ENCODE results near the gene MBOAT1. TPM values are rescaled to one million over a fixed set of nuclear protein-coding genes. Genes with fewer than 3 reads are reported as not detected.

MBOAT1 gene
- polyA plus RNA-seq, 1 of the 3 experiments (the other 2 are of a cell fraction): 3.0 TPM

- TF ChIP-seq, protein P1, sequence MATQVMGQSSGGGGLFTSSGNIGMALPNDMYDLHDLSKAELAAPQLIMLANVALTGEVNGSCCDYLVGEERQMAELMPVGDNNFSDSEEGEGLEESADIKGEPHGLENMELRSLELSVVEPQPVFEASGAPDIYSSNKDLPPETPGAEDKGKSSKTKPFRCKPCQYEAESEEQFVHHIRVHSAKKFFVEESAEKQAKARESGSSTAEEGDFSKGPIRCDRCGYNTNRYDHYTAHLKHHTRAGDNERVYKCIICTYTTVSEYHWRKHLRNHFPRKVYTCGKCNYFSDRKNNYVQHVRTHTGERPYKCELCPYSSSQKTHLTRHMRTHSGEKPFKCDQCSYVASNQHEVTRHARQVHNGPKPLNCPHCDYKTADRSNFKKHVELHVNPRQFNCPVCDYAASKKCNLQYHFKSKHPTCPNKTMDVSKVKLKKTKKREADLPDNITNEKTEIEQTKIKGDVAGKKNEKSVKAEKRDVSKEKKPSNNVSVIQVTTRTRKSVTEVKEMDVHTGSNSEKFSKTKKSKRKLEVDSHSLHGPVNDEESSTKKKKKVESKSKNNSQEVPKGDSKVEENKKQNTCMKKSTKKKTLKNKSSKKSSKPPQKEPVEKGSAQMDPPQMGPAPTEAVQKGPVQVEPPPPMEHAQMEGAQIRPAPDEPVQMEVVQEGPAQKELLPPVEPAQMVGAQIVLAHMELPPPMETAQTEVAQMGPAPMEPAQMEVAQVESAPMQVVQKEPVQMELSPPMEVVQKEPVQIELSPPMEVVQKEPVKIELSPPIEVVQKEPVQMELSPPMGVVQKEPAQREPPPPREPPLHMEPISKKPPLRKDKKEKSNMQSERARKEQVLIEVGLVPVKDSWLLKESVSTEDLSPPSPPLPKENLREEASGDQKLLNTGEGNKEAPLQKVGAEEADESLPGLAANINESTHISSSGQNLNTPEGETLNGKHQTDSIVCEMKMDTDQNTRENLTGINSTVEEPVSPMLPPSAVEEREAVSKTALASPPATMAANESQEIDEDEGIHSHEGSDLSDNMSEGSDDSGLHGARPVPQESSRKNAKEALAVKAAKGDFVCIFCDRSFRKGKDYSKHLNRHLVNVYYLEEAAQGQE (IDR thresholded peaks at IDR 0.05; ENCODE audit: low read depth, low read length): no peak
These were observed 25.6 kb upstream of the MBOAT1 start (continued) for GRCh38 chr6:20237677-20238460.

DNA sequence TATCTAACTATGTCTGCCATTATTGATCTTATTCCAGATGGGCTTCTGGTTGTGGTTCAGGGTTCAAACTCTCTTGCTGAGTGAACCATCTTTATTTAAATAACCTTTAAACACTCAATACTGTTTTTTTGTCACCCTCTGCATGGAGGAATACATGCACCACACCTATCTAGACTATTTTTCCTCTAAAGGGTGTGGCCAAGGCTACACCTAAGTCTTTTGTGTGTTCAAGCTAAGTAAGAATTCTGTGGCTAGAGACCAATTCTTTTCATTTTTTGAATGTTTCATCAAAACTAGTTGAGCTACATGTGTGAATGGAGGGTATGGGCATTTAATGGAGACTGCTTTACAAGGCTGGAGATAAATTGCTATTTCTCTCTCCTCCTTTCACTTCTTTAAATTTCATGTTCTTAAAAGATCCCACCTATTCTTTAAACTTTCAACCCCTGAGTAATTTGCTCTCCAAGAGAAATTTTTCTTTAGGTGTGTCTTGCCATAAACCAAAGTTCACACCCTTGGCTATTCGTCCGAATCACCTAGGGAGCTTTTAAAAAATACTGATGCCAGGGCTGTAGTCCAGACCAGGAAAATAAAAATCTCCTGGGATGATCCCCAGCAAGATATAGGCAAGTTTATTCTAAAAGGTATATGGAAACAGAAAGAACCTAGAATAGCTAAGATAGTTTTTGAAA lies 24.8 kb upstream of the MBOAT1 start:
- Histone ChIP-seq H2AFZ (ENCODE audit: low read depth) (no peak overlapping the region), H3K9ac (no peak overlapping the region), H3K4me2 (no peak overlapping the region), H4K20me1 (ENCODE audit: insufficient read depth) (no peaks in the 10 kb centered on the region), H3F3A (replicated peaks; ENCODE audit: insufficient read depth) (no peaks in the 10 kb centered on the region), H3K27me3 (ENCODE audit: insufficient read depth) (no peaks in the 10 kb centered on the region), H3K36me3 (replicated peaks in 1 of 2; ENCODE audit: control insufficient read depth in 1 of 2, insufficient read depth in 2 of 2, low read length in 1 of 2) (no peaks in the 10 kb centered on the region), H3K79me2 (ENCODE audit: insufficient read depth) (no peaks in the 10 kb centered on the region), H3K27ac (ENCODE audit: low read depth in 2 of 2, low read length in 1 of 2) (no peak overlapping the region), H3K9me3 (no peaks in the 10 kb centered on the region), H3K4me3 (ENCODE audit: low read depth in 2 of 2, low read length in 1 of 2) (no peak overlapping the region), H3K4me1 (ENCODE audit: control insufficient read depth in 1 of 2, insufficient read depth in 2 of 2, low read depth in 1 of 2, low read length in 1 of 2) (no peaks in the 10 kb centered on the region), H3K9me2 (no peaks in the 10 kb centered on the region)
- WGBS (ENCODE audit: low lambda C conversion rate): 84% methylated on average over 2 of the region's 2 CpGs
- no peak for DNase-seq
- no peak for TF ChIP-seq GABPA (IDR thresholded peaks at IDR 0.05; ENCODE audit: low read depth)
- no peak for TF ChIP-seq TCF12 (IDR thresholded peaks at IDR 0.05)
- no peak for TF ChIP-seq CHD2 (IDR thresholded peaks at IDR 0.05; ENCODE audit: low read length, partially characterized antibody)
- TF ChIP-seq ZBTB33 (IDR thresholded peaks at IDR 0.05; ENCODE audit: borderline replicate concordance, low read depth): no peak
- no peak for TF ChIP-seq EP300 (IDR thresholded peaks at IDR 0.05; ENCODE audit: borderline replicate concordance in 1 of 2, low read depth in 1 of 2, low read length in 1 of 2)
- TF ChIP-seq RFX5 (IDR thresholded peaks at IDR 0.05; ENCODE audit: low read length): no peak
- TF ChIP-seq, protein P1 (IDR thresholded peaks at IDR 0.05; ENCODE audit: low read depth, low read length): no peak
- TF ChIP-seq NRF1 (IDR thresholded peaks at IDR 0.05; ENCODE audit: low read depth, low read length): no peak
- TF ChIP-seq ELF1 (IDR thresholded peaks at IDR 0.05): no peak
- no peak for TF ChIP-seq FOSL2 (IDR thresholded peaks at IDR 0.05; ENCODE audit: borderline replicate concordance, low read depth)
- ChIA-PET POLR2A (no interaction called here), CTCF (no interaction called here)

Data from SK-N-SH (cell line).